Endothelial cell of umbilical vein (primary cell): ENCODE results near the gene EREG. TPM values are rescaled to one million over a fixed set of nuclear protein-coding genes. Genes with fewer than 3 reads are reported as not detected.

Source experiments
- BruUV-seq: library from RNA; stranded (reverse); fragments of 400-500 nt; replicated peaks from 2 replicates; lab custom pipeline; 2021; lab: Mats Ljungman, UMichigan
- CTCF ChIA-PET: fragments of 300-600, 350-600 bp; sonication (Branson Sonifier 250); formaldehyde crosslinking; loops from one replicate; lab custom pipeline; 2021; ENCODE audit warnings: antibody characterized with exemption, inconsistent platforms; lab: Charles Lee
- POLR2A ChIA-PET: fragments of 300-600, 350-600 bp; sonication (Branson Sonifier 250); formaldehyde crosslinking; loops from one replicate; lab custom pipeline; 2021; ENCODE audit warnings: antibody characterized with exemption, inconsistent platforms; lab: Charles Lee
- DNase-seq: peaks from one replicate; pipeline ENCODE4 v3.0.0-alpha.2; 2011; ENCODE audit warnings: low read depth, low spot score
- FAIRE-seq: peaks from 2 replicates; lab custom pipeline; 2011; peaks lifted over from hg19 to GRCh38; lab: Jason Lieb, UNC
- H2AFZ ChIP-seq: 2 replicates; pipeline ENCODE4 v1.6.0; 2012; ENCODE audit warnings: low read depth, low read length, control low read depth, inconsistent platforms
- H3K27ac ChIP-seq: 2 replicates; pipeline ENCODE4 v1.5.1; 2011; ENCODE audit warnings: low read depth, mild to moderate bottlenecking, control low read depth, low read length, moderate library complexity; ENCODE audit not compliant: insufficient read depth
- H3K27me3 ChIP-seq, 2 experiments: 2 replicates each; pipeline versions ENCODE4 v1.6.0 to v1.6.1; 2011; ENCODE audit warnings: low read length in 2 of 2, mixed read lengths in 1 of 2; ENCODE audit not compliant: control insufficient read depth in 2 of 2, insufficient read depth in 2 of 2
- H3K36me3 ChIP-seq, 2 experiments: 2 replicates in 1 of 2; 3 replicates in 1 of 2; pipeline ENCODE4 v1.5.1; 2011; ENCODE audit warnings: low read length in 2 of 2, mild to moderate bottlenecking in 1 of 2, moderate library complexity in 1 of 2; ENCODE audit not compliant: control insufficient read depth in 2 of 2, insufficient read depth in 2 of 2; ENCODE audit errors: extremely low read depth in 1 of 2
- H3K4me1 ChIP-seq: 3 replicates; pipeline ENCODE4 v1.5.1; 2011; ENCODE audit warnings: mild to moderate bottlenecking, low read length; ENCODE audit not compliant: control insufficient read depth, insufficient read depth; ENCODE audit errors: extremely low read depth
- H3K4me2 ChIP-seq: 2 replicates; pipeline ENCODE4 v1.6.1; 2011; ENCODE audit warnings: low read length, control low read depth, mixed read lengths; ENCODE audit not compliant: insufficient read depth
- H3K4me3 ChIP-seq, 3 experiments: fragments of 200-600 bp in 1 of 3; sonication (generic), shearing (Covaris generic) in 1 of 3; replicated peaks in 1 of 3; 2 replicates each; pipeline ENCODE4 v1.5.1; 2011 to 2016; ENCODE audit warnings: control low read depth in 3 of 3, low read length in 3 of 3, mild to moderate bottlenecking in 2 of 3, inconsistent platforms in 1 of 3, low read depth in 1 of 3, moderate library complexity in 1 of 3; ENCODE audit not compliant: insufficient read depth in 1 of 3
- H3K79me2 ChIP-seq: 2 replicates; pipeline ENCODE4 v1.6.0; 2012; ENCODE audit warnings: low read length, inconsistent platforms; ENCODE audit not compliant: control insufficient read depth, insufficient read depth
- H3K9ac ChIP-seq: replicated peaks from 2 replicates; pipeline ENCODE3; 2011; ENCODE audit warnings: low read length, control low read depth; ENCODE audit not compliant: insufficient read depth; ENCODE audit errors: extremely low read depth
- H3K9me1 ChIP-seq: replicated peaks from 3 replicates; pipeline ENCODE4 v1.6.0; 2011; ENCODE audit warnings: mild to moderate bottlenecking, low read length; ENCODE audit not compliant: control insufficient read depth, insufficient read depth; ENCODE audit errors: extremely low read depth
- H3K9me3 ChIP-seq: replicated peaks from 2 replicates; pipeline ENCODE4 v1.5.1; 2012; ENCODE audit warnings: low read length, inconsistent platforms; ENCODE audit not compliant: control insufficient read depth, insufficient read depth
- H4K20me1 ChIP-seq: replicated peaks from 2 replicates; pipeline ENCODE3; 2011; ENCODE audit warnings: mild to moderate bottlenecking, low read length; ENCODE audit not compliant: control insufficient read depth, insufficient read depth; ENCODE audit errors: extremely low read depth
- CTCF ChIP-seq, 2 donors: IDR thresholded peaks; 1 replicate in 1 of 2; 2 replicates in 1 of 2; pipeline ENCODE4 v1.5.1; 2011; ENCODE audit warnings: low read length in 2 of 2, mild to moderate bottlenecking in 2 of 2, moderate library complexity in 2 of 2, control low read depth in 1 of 2, inconsistent platforms in 1 of 2, low read depth in 1 of 2; ENCODE audit not compliant: insufficient read depth in 1 of 2; ENCODE audit errors: extremely low read depth in 1 of 2
- EZH2 ChIP-seq: IDR thresholded peaks from 2 replicates; pipeline ENCODE4 v1.6.1; 2012; ENCODE audit warnings: borderline replicate concordance, low read depth, mild to moderate bottlenecking, moderate library complexity, low read length, inconsistent platforms; ENCODE audit not compliant: severe bottlenecking
- FOS ChIP-seq: IDR thresholded peaks from 2 replicates; pipeline ENCODE4 v1.6.1; 2011; ENCODE audit warnings: mild to moderate bottlenecking, low read length, moderate library complexity, borderline replicate concordance; ENCODE audit not compliant: insufficient read depth
- GATA2 ChIP-seq: IDR thresholded peaks from 2 replicates; pipeline ENCODE4 v1.7.0; 2011; ENCODE audit warnings: low read depth, mild to moderate bottlenecking, moderate library complexity, mixed read lengths, low read length; ENCODE audit not compliant: insufficient read length, insufficient read depth
- JUN ChIP-seq: IDR thresholded peaks from 2 replicates; pipeline ENCODE4 v1.6.1; 2011; ENCODE audit warnings: borderline replicate concordance, low read depth; ENCODE audit not compliant: insufficient read length, insufficient read depth
- MYC ChIP-seq: IDR thresholded peaks from one replicate; pipeline ENCODE4 v1.6.1; 2011; ENCODE audit warnings: mild to moderate bottlenecking, low read depth, low read length
- POLR2A ChIP-seq: IDR thresholded peaks from 2 replicates; pipeline ENCODE4 v1.6.1; 2012; ENCODE audit warnings: low read depth, mild to moderate bottlenecking, control low read depth, low read length
- POLR2AphosphoS5 ChIP-seq: IDR thresholded peaks from 2 replicates; pipeline ENCODE4 v1.6.1; 2012; ENCODE audit warnings: low read depth, mild to moderate bottlenecking, control low read depth, low read length, moderate library complexity; ENCODE audit not compliant: insufficient read depth
- dilution Hi-C: fragments of 300-500 bp; cut with MboI; formaldehyde crosslinking; loops from one replicate; pipeline ENCODE4 v1.15.0; 2019; ENCODE audit warnings: low sequenced_read_pairs; ENCODE audit not compliant: extremely low pct_ligation_motif_present
- intact Hi-C: fragments of 100-400 bp; cut with micrococcal nuclease; formaldehyde crosslinking; loops from one replicate; pipeline ENCODE4 v1.10.0; 2022
- polyA plus RNA-seq, 4 experiments: library from polyadenylated mRNA; depleted of rRNA in 3 of 4; stranded (reverse) in 3 of 4; unstranded in 1 of 4; fragments of >200 nt; gene quantifications; 2 replicates each; pipeline versions ENCODE4 v1.2.1 to v1.2.3, GENCODE V29; 2011 to 2012; ENCODE audit warnings: missing spikeins in 1 of 4
- total RNA-seq: library from RNA; stranded (reverse); gene quantifications from 2 replicates; pipeline ENCODE4 v1.2.3, GENCODE V29; 2021
- TF ChIP-seq, protein P1 (sequence below): IDR thresholded peaks from 2 replicates; pipeline ENCODE4 v1.6.1; 2011; ENCODE audit not compliant: insufficient read depth, insufficient read length

Gene EREG
- total and polyA plus RNA-seq, 2 donors (not counting 3 experiments of a cell fraction or from before 2014, with no cell fraction given): not detected

DNA sequence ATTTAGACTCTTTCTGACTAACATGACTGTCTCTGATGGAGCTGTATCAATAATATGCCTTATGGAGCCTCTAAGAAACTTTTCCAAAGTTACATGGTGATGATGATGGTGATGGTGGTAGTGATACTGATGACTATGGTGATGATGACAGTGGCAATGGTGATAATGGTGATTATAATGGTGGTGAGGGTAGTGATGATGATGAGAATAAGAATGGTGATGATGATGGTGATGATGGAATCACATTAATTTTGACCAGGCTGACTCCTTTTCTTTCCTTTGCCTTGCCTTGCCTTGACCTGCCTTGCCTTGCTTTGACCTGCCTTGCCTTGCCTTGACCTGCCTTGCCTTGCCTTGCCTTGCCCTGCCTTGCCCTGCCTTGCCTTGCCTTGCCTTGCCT, 48.3 kb downstream of the EREG start:
- no peaks in the 10 kb centered on the region for H3K27me3 ChIP-seq
- H3K9ac ChIP-seq: no peak overlapping the region
- TF ChIP-seq EZH2: no peak
- POLR2A ChIA-PET: no interaction called here
- H3K36me3 ChIP-seq: no peaks in the 10 kb centered on the region
- CTCF ChIA-PET: no interaction called here
- H3K79me2 ChIP-seq: no peaks in the 10 kb centered on the region
- intact Hi-C loops: no loop called here
- H2AFZ ChIP-seq: no peak overlapping the region
- H3K4me2 ChIP-seq: no peak overlapping the region
- H3K4me3 ChIP-seq: no peak overlapping the region
- H3K27ac ChIP-seq: no peak overlapping the region
- dilution Hi-C loops: no loop called here
- H3K9me1 ChIP-seq: no peaks in the 10 kb centered on the region
- H3K9me3 ChIP-seq: no peaks in the 10 kb centered on the region
- no TSS peak for BruUV-seq
- DNase-seq (no peak), FAIRE-seq (no peak)
- peaks cover 4% of the 10 kb centered on the region for H3K4me1 ChIP-seq
- H4K20me1 ChIP-seq: no peaks in the 10 kb centered on the region

- H3K27ac ChIP-seq: no peak overlapping the region
- no peaks in the 10 kb centered on the region for H3K36me3 ChIP-seq
- no peaks in the 10 kb centered on the region for H4K20me1 ChIP-seq
- dilution Hi-C loops (no loop called here), intact Hi-C loops (no loop called here)
- H3K9me3 ChIP-seq: no peaks in the 10 kb centered on the region
- CTCF ChIA-PET: interaction anchor here (0.9 to 1.2 kb wide), 3 partner anchors 31 to 117 kb away, joined by 3 to 5 read pairs (median 3); partner anchors contain the start of gene AREG
- no peak for FAIRE-seq
- POLR2A ChIA-PET: no interaction called here
- no peaks in the 10 kb centered on the region for H3K79me2 ChIP-seq
- no peak overlapping the region for H3K4me2 ChIP-seq
- TF ChIP-seq EZH2 (no peak), MYC (no peak), JUN (no peak), POLR2A (no peak), GATA2 (no peak), CTCF (IDR thresholded peaks at IDR 0.05; ENCODE audit: extremely low read depth in 1 of 2, insufficient read depth in 1 of 2, low read depth in 1 of 2, low read length in 2 of 2) (no peak), FOS (no peak), POLR2AphosphoS5 (no peak)
- TF ChIP-seq, protein P1, sequence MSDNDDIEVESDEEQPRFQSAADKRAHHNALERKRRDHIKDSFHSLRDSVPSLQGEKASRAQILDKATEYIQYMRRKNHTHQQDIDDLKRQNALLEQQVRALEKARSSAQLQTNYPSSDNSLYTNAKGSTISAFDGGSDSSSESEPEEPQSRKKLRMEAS: no peak
- H3K9me1 ChIP-seq: no peaks in the 10 kb centered on the region
- H3K9ac ChIP-seq: no peak overlapping the region
- H3K27me3 ChIP-seq: no peaks in the 10 kb centered on the region
- no peak for DNase-seq
- no TSS peak for BruUV-seq
- H2AFZ ChIP-seq: no peak overlapping the region
- no peak overlapping the region for H3K4me3 ChIP-seq
- H3K4me1 ChIP-seq: peaks cover 14% of the 10 kb centered on the region
Measured at GRCh38 chr4:74414149-74414809, 49.3 kb downstream of the EREG start.
